Right ventricle myocardium inferior (tissue), 1 donor: Measurements from ENCODE around the gene LGI2. TPM values are rescaled to one million over a fixed set of nuclear protein-coding genes. Genes with fewer than 3 reads are reported as not detected.

Experiments
- ATAC-seq: fragments of 200-7000 bp; cut with Tn5 transposase; one replicate; pipeline ENCODE4 v1.9.1; 2020; ENCODE audit warnings: mild to moderate bottlenecking, moderate library complexity
- DNase-seq: peaks from one replicate; pipeline ENCODE4 v3.0.0; 2021; ENCODE audit errors: missing footprints
- intact Hi-C: fragments of 100-400 bp; cut with DNase I; formaldehyde crosslinking; loops from one replicate; pipeline ENCODE4 v1.11.0; 2022
- total RNA-seq: library from RNA; stranded (reverse); fragmentation: NEBNext Ultra II Directional; extraction: Animal tissue kit (Norgen Biotek cat#: 25700); gene quantifications from one replicate; pipeline ENCODE4 v1.2.1, GENCODE V29; 2021
- donor health status: DM: no; HTN: yes; CAD: no; lungs with severe emphysema.

The LGI2 gene
- total RNA-seq, 1 donor from 2014 or later = 3.6 TPM

GRCh38 chr4:25011135-25011866 lies 19.4 kb downstream of the LGI2 start:
- no peak for ATAC-seq
- DNase-seq = no peak
- intact Hi-C loops = no loop called here

GRCh38 chr4:25007598-25007997 lies 23.1 kb downstream of the LGI2 start:
- intact Hi-C loops = no loop called here
- ATAC-seq = peak; percentile 42

GRCh38 chr4:25002681-25003080 lies 28.1 kb downstream of the LGI2 start:
- DNase-seq = no peak
- intact Hi-C loops = no loop called here
- ATAC-seq = peak; percentile 29

More at GRCh38 chr4:25007598-25007997, 23.1 kb downstream of the LGI2 start:
- DNase-seq = no peak

DNA sequence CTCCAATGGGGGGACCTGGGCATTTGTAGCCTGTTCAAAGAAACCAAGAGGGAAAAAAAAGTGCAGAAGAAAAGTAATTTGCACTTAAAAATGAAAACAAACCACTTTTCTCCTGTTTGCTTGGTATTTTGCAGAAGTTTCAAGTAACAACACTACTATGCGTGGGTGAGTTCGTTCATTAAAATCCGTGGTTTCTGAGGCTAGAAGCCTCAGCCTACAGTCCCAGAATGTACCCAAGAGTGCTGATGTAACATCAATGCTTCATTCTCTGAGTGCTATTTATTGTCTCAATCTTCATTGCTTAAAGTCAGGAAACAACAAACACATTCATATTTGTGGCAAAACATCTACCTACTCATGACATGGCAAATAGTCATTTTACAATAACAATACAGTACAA lies 29.2 kb downstream of the LGI2 start:
- intact Hi-C loops = no loop called here
- ATAC-seq (no peak), DNase-seq (no peak)

DNA sequence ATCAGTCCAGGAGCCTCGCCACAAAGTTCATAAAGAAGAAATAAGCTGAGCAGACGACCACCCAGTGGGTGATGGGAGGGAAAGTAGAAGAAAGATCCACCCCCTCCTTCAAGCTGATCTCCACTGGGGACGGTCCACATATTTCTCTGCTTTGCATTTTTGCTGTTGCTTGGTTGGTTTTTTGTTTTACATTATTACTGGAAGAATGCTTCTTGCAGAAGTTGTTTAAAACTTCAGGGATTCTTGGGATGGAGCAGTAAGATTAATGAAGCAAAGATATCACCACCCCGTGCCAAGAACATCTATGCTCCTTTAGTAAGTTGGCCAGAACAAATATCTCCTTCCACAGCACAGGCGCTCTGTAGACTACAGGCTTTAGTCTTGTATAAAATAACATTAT lies 30.1 kb downstream of the LGI2 start:
- intact Hi-C loops = no loop called here
- no peak for ATAC-seq
- DNase-seq = no peak

GRCh38 chr4:24999392-25000089 lies 31.2 kb downstream of the LGI2 start:
- ATAC-seq (no peak), DNase-seq (no peak)
- intact Hi-C loops = no loop called here

DNA sequence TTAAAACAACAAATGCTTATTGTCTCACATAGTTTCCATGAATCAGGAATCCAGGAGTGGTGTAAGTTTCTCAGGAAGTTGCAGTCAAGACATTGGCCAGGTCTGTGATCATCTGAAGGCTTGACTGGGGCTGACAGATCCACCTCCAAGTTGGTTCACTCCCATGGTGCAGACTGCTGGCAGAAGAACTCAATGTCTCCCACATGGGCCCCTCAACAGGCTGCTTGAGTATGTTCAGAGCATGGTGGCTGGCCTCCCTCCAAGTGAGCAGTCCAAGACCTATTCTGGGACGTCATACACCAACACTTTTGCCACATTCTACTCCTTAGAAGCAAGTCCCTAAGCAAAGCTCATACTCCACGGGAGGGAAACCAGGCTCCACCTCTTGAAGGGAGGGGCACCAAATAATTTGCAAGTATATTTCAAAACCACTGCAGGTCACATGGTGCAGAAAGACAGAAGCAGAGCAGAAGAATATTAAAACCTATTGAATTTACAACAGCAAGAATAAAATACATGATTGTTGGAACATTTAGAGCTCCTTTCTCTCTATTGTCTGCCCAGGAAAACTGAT lies 35.3 kb downstream of the LGI2 start:
- DNase-seq (no peak), ATAC-seq (no peak)
- intact Hi-C loops = no loop called here

DNA sequence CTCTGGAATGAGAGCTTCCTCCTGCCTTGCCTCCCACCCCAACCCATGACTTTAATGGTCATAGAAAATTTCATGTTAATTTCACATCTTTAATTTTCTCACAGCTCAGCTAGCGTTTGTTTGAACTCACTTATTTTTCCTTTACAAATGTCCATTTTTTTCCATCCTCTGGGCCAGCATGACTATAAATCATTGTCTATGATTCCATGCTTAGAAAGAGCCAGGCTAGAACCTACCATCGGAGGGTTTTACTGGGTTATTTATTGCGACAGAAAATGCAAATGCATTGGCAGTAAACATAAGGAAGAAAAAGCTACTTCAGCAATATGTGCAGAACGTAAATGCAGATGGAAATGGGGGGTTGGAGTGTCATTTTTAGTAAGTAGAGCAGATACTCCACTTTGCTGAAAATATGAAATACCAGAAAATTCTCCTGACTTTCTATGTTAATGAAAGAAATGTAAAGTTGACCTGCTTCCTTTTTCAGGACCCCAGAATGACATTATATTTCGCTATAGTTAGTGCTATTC lies 37.1 kb downstream of the LGI2 start:
- ATAC-seq = no peak
- intact Hi-C loops = no loop called here
- no peak for DNase-seq

- no peak for ATAC-seq
- intact Hi-C loops = no loop called here
- DNase-seq = no peak
Measured at GRCh38 chr4:24992968-24993367, 37.8 kb downstream of the LGI2 start.

- intact Hi-C loops = no loop called here
- ATAC-seq (peak; percentile 12), DNase-seq (no peak)
Measured at GRCh38 chr4:24991015-24991414, 39.7 kb downstream of the LGI2 start.

DNA sequence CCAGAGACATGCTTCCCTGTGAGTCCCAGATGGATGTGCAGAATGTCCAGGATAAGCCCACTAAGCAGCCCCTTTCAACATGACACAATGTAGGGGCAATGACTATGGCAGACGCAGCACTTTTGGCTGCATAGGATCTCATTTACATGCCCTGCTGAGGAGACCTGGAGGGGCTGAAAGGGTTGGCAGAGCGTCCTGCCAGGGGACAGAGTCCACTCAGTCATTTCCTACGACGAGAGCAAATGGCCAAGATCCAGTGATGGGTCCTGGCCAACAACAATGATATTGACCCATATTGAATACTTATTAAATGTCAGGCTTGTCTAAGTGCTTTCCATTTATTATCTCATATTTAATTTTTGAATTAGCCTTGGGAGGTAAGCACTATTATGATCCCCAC lies 41.4 kb downstream of the LGI2 start:
- ATAC-seq = no peak
- DNase-seq = no peak
- intact Hi-C loops = no loop called here

DNA sequence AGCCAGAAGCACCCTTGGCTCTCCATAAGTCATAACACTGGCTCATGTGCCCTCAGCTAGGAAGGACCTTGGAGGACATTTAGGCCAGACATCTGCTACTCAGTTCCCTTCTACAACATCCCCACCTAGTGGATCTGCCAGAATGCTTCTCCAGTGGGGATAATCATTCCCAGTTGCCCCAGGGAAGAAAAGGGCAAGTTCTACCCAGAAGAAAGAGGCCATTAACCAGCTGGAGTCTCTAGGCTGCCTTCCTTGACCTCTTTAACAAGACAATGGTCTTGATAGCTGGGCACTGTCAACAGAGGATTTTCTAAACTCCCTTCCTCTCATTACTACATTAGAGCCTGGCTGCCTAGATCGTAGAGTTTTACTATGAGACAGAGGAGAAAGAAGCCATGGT lies 42.0 kb downstream of the LGI2 start:
- ATAC-seq (peak; percentile 44), DNase-seq (no peak)
- intact Hi-C loops = no loop called here

DNA sequence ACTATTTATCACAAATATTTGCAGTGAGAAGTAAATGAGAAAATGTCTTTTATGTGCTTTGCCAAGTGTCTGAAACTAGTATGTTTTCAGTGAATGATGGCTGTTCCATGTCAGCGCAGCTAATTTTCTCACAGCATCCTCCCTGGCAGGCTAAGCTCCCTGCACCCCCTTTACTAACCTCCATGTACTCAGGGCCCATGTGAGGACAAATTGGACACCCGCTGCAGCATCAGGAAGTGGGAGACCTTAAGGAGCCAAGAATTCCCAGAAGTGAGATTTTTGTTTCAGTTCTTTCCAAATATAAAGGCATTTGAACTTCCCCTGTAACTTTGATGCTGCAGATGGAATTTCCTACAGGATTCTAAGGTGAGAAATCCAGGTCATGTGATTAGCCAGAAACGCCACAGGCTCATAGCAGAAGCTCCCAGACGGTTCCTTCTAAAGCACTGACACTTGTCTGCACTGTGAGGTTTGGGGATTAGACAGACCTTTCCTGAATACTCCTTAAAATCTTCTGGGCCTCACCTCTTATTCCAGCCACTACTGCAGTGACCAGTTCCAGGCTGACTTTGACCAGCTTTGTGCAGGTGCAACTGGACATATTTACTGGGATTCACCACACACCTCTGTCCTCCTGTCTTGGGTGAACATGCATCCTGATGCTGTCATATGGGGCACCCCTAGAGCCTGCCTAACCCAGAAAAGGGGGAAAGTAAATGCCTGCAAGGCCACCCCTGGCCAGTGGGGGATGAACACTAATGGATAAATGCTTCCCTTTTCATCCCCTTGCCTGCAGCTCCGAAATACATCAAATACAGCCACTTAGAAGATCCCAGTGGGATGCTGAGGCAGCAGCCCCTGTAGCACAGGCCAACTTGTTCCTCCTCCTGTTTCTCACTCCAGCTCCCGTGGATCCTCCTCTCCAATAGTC lies 45.9 kb downstream of the LGI2 start:
- DNase-seq = no peak

GRCh38 chr4:24980740-24981139 lies 50.0 kb downstream of the LGI2 start:
- intact Hi-C loops = loop anchor here (1.0 kb wide), 1 partner anchor 165 kb away; no protein-coding TSS in a partner anchor
- no peak for ATAC-seq

More for the DNA sequence above, 45.9 kb downstream of the LGI2 start:
- no peak for ATAC-seq
- intact Hi-C loops = no loop called here

GRCh38 chr4:24980064-24980690 lies 50.6 kb downstream of the LGI2 start:
- DNase-seq = no peak
- intact Hi-C loops = loop anchor here (1.0 kb wide), 1 partner anchor 165 kb away; no protein-coding TSS in a partner anchor

More at GRCh38 chr4:24980740-24981139, 50.0 kb downstream of the LGI2 start:
- no peak for DNase-seq

DNA sequence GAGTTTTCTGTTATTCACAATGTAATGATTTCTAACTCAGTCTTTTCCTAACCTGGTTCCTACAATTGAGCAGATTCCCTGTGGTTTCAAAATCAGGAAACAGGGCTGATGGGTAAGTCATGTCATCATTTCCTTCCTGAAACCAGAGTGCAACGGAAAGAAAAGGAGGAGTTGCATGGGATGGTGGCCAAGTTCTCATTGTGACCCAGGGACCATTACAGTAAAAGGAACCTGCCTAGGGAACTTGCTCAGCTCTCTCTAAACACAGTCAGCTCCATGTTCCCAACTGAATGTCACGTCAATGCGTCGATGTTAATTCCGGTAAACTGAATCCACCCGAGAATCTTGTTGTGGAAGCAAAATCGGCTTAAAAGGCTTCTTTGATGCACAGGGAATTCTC lies 51.2 kb downstream of the LGI2 start:
- intact Hi-C loops = loop anchor here (5.0 kb wide), 1 partner anchor 67 kb away; the partner anchor contains the start of gene CCDC149
- DNase-seq = no peak
- ATAC-seq = peak; percentile 78

More at GRCh38 chr4:24980064-24980690, 50.6 kb downstream of the LGI2 start:
- ATAC-seq = peak; percentile 49

GRCh38 chr4:24978291-24979075 lies 52.3 kb downstream of the LGI2 start:
- DNase-seq (no peak), ATAC-seq (peak; percentile 32)
- intact Hi-C loops = loop anchor here (5.0 kb wide), 1 partner anchor 66 kb away; the partner anchor contains the start of gene CCDC149
